Stimulated activated CD8-positive, alpha-beta memory T cell treated with anti-CD3 and anti-CD28 coated beads, Interleukin-12 subunit alpha, Interleukin-12 subunit beta, amount 100 ng/mL, for 1 hour (primary cell): ENCODE results near the gene LRRC7.
"Not testable (repeated sequence)": the region's sequence is repeated elsewhere in the genome, so short reads cannot be mapped to it uniquely, and the experiment has no call there.

Source experiments
- DNase-seq: peaks from one replicate; pipeline ENCODE4 v3.0.0-alpha.2; 2020; ENCODE audit warnings: low read depth

Gene LRRC7

GRCh38 chr1:69697340-69697739 lies 129.6 kb downstream of the LRRC7 start:
- DNase-seq, result no peak

GRCh38 chr1:69700770-69701169 lies 133.0 kb downstream of the LRRC7 start:
- DNase-seq, result no peak

DNA sequence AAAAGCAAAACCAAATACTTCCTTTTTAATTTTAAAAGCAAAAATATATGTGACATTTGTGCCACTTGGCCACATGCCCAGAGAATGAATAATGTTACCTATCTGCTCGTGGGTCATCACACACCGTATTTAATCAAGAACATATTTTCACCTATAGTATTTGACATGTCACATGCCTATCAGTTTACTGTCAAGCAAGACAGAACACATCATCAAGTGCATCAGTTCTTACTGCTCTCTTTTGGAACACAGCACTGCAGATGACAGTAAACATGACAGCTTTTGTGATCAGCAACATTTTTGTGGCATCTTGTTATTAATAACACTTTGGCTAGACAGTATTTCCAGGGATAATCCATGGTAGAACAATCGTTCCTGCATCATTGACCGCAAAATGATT lies 134.4 kb downstream of the LRRC7 start:
- DNase-seq, result no peak

DNA sequence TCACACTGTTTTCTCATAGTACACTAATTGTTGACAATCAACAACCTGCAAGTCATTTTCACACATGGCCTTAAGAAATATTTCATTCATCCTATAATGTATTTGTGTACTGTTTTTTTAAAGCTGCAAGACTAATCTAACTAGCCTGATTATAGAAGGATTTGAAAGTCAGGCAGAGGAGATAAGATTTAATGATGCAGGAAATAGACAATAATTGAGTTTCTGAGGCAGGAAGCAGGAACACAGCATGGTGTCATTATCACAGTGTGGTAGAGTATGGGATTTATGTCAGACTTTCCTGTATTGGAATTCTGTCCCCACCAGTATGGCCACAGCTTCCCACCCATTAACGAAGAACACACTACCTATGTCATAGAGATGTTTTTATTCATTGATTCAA lies 138.8 kb downstream of the LRRC7 start:
- no peak for DNase-seq

DNA sequence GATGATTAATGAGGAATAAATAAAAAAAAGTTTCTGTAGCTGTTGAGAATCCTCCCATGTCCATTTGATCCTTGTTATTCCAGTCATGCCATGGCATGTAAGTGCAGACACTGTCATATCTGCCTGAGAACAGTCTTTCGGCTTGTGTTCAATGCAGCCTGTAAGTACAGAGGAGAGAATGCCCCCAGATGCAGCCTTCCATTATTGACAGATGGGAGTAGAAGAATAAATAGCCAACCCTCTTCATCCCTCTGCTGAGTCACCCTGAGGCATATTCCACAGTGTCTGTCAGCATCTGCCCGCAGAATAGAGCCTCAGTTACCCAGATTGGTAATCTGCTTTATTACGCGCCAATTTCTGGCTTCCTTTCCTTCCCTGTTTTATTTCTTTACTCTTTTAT lies 139.4 kb downstream of the LRRC7 start:
- no peak for DNase-seq

DNA sequence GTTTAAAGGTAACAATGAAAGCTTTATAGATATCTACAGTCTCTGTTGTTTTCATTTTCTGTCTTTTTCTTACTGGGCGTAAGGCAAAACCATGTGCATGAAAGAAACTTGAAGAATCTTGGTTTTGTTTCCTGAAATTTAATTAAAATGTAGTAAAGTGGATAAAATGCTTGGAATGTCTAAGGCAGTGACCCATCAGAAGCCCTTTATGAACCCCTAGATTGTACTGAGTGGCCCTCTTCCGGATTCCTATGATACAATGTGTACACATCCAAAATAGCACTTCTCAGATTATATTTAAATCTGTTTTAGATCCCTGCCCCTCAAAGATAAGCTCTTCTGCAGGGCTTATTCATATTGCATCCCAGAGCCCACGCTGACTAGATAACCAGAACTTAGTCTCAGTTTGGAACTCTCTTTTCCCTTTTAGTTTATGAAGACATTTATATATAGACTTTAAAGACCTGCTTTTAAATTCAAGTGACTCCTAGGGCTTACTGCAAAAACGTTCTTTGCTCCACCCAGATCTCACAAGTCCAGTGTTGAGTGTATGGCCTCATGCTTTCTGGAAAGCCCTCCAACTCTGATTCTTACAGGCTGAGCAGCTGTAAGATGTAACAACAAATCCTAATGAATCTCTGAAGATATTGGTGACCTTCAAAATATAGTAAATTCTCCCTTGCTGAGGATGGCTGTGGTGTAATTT lies 142.9 kb downstream of the LRRC7 start:
- DNase-seq, result no peak

- DNase-seq, result no peak
These were observed 143.6 kb downstream of the LRRC7 start for GRCh38 chr1:69711190-69711930.

DNA sequence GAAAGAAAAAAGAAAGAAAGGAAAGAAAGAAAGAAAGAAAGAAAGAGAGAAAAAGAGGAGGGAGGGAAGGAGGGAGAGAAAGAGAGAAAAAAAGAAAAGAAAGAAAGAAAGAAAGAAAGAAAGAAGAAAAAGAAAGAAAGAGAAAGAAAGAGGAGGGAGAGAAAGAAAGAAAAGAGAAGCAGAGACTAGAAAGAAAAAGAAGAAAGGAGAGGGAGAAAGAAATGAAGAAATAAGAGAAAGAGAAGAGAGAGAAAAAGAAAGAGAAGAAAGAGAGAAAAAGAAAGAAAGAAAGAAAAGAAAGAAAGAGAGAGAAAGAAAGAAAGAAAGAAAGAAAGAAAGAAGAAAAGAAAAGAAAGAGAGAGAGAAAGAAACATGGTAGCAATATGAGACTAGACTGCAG lies 150.1 kb downstream of the LRRC7 start:
- not testable (repeated sequence) for DNase-seq

DNA sequence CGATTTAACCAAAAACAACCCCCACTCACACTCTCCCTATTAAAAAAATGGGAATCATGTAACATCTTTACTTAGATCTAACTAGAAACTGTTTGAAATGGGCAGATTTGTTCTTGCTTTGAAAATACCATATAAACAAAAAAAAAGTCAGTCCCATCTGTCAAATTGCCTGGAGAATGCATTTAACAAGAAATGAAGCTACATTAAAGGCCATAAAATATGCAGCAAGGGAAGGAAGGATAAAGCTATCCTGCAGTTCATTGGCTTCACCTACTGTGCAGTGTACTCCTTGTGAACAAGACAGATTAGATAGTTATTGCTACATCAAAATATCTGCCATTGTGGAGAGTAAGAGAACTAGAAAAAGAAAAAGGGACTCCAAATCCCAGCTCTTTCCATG lies 160.5 kb downstream of the LRRC7 start:
- DNase-seq, result no peak

DNA sequence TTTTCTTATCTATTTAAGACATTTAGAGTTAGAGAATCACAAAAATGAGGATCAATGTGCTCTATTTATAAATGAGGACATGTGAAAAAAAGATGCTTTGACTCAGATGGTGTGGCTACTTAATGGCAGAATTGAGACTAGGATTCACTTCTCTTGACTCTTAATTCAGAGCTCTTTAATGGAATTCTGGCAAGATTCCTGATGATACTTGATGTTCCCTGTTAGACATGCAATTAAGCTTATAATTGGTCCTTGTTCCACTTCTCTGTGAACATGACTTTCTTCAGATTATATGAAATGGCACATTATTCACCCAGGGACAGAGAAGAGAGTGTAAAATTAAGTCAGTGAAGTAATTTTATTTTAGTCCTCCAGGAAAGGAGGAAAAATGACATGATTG lies 165.3 kb downstream of the LRRC7 start:
- no peak for DNase-seq

- DNase-seq, result no peak
These were observed 169.9 kb downstream of the LRRC7 start for GRCh38 chr1:69737527-69738185.

GRCh38 chr1:69738458-69739250 lies 170.9 kb downstream of the LRRC7 start:
- DNase-seq, result no peak

DNA sequence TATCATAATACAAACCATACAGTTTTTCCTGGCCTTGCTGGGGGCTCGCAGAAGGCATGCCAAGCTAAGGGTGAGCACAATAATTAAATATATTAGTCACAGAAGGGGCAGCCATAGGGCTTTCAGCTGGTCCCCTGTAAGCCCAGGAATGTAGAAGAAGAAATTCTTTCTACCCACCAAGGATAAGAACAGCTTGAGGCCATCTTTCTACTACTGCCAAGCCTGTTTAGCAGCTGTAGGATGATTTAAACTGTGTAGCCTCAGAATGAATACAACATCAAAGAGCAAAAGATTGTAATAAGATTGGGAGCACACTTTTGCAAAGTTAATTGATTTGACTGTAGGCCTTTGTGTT lies 171.5 kb downstream of the LRRC7 start:
- no peak for DNase-seq

DNA sequence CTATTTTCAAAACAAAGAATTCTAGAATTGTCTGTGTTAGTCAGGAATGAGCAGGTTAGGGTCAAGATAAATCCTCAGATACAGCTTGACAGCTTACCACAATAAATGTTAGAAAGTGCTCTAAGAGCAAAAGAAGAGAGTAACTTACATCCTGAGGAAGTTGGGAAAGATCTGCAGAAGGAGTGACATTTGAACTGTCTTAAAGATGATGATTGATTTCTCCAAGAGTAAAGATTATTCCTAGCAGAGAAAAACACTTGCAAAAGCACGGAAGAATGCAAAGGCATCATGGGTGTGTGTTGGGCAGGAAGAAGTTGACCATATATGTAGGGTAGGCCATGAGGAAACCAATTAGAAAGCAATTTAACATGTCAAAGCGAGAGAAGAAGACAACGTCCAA lies 175.4 kb downstream of the LRRC7 start:
- no peak for DNase-seq

DNA sequence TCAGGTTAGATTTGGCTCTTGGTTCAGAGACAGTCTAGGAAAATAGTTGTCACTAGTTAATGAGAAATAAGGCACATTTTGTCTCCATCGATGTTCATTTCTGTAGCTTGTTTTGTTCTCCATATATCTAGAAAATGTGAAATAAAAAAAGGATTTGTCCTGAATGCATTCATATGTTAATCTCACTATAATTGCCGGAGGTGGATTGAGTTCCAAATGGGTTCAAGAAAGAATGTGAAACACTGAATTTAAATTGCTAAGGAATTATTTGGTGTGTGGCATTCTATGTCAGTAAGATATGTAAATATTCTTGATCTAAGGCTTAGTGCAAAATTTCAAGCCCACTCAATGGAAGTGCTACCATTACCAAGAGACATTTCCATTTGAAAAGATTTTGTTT lies 176.7 kb downstream of the LRRC7 start:
- DNase-seq, result no peak

DNA sequence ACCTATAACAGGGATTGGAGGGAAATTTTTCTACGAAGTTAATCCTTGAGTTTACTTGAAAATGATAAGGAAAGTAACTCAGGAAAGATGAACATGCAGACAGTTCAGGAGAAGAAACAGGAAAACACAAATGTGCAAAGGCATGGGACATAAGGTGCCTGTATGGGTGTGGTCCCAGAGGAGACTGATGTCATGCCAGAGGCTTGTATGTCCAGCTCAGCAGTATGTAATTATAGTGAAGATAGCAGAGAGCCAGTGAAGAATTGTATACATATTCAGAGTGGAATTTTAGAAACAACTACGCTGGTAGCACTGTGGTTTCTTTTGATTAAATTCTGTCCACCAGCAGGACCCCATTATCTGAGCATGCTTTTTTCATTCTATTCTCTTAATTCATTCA lies 179.5 kb downstream of the LRRC7 start:
- no peak for DNase-seq

DNA sequence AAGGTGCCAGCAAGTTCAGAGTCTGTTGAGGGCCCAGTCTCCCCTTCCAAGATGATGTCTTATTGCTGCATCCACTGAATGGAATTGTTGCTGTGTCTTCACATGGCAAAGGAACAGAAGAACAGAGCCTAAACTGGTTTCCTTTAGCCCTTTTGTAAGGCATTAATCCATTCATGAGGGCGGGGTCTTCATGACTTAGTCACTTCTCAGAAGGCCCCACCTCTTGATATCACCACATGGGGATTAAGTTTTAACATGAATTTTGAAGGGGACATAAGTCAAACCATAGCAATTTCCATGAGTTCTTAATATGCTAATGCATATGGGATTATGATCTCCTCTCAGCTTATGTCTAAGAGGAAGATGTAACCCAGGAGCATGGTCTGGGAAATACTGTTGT lies 182.9 kb downstream of the LRRC7 start:
- DNase-seq, result no peak

DNA sequence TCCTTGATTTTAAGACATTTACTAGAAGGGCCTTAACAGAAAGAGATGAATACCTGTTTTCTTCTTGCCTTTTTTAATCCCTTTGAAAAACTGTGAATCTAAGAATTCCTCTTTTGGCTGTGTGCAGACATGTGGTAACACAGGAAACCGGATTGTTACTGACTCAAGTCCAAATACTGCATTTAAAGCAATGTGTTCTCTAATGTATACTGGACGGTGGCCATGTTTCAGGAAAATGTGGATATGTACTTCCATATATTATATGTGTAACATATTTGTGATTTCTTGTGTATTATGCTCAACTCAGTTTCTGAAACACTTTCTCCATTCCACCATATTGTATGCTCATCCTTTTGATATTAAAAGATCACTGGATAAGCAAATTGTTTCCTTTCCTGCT lies 185.1 kb downstream of the LRRC7 start:
- DNase-seq, result no peak

DNA sequence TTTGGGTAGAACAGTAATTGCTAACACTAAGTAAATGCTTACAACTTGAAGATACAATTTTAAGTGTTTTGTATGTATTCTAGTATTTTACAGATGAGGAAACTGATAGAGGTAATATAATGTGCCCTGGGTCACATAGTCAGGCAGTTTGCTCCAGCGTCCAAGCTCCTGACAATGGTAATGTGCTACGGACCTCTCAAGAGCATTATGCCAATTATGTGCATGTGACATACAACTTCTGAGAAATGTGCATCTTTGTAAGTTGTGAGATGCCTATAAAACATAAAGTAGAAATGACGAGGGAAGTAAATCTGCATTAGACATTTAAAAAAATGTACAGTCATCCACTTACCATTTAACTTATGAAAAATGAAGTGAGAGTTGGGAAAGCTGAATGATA lies 186.8 kb downstream of the LRRC7 start:
- DNase-seq, result no peak

- no peak for DNase-seq
These were observed 187.9 kb downstream of the LRRC7 start for GRCh38 chr1:69755647-69756046.

- DNase-seq, result no peak
These were observed 198.2 kb downstream of the LRRC7 start for GRCh38 chr1:69765951-69766350.

DNA sequence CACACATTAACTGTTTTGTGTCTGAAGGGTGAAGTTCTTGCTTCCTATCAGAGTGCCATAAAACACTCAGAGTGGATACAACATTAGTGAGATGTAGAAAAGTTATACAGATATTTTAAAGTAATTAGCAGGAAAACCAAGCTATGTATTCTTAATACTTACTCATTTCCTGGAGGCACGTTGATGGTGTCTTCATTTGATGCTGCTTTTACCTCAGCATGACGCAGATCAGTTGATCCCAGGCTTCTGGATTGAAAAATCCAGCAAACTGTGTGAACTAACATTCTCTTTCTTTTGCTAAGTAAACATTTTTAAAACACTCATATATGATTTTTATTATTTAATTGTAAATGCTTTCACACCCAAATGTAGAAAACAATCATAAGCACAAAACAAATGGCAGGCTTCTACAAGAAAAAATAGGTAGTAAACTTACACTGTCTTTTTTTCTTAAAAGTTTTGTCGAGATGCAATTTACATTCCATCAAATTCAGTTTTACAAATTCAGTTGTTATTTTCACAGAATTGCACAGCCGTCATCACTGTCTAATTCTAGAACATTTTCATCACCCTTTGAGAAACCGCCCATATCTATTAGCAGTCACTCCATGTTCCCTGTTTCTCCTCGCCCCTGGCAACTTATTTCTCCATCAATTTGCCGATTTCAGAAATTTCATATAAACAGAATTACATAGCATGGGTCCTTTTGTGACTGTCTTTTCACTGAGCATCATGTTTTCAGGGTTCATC lies 198.9 kb downstream of the LRRC7 start:
- DNase-seq, result no peak
